WTC11 (cell line): ENCODE results near the gene FOXN3.
A peak's percentile ranks its signal among the peaks of the same experiment; 100 is the strongest.

Source experiments
- CREB1 ChIP-seq: sonication (generic); formaldehyde crosslinking; IDR thresholded peaks from 2 replicates; pipeline ENCODE4 v1.8.0; 2023; ENCODE audit warnings: mild to moderate bottlenecking, missing genetic modification reagents
- ESRRA ChIP-seq: sonication (generic); formaldehyde crosslinking; IDR thresholded peaks from 2 replicates; pipeline ENCODE4 v1.8.1; 2022; ENCODE audit warnings: mild to moderate bottlenecking, missing genetic modification reagents, borderline replicate concordance
- JUN ChIP-seq: sonication (generic); formaldehyde crosslinking; IDR thresholded peaks from 2 replicates; pipeline ENCODE4 v1.8.0; 2023; ENCODE audit warnings: mild to moderate bottlenecking, missing genetic modification reagents
- TEAD1 ChIP-seq: sonication (generic); formaldehyde crosslinking; IDR thresholded peaks from 2 replicates; pipeline ENCODE4 v1.8.0; 2022; ENCODE audit warnings: mild to moderate bottlenecking, missing genetic modification reagents
- TF ChIP-seq, protein P1 (sequence below): fragments of 200-600 bp; IDR thresholded peaks from 2 replicates; pipeline ENCODE4 v1.8.0; 2022; ENCODE audit warnings: antibody characterized with exemption

- no peak for TF ChIP-seq CREB1 (CRISPR knock-in tag)
- TF ChIP-seq, protein P1, sequence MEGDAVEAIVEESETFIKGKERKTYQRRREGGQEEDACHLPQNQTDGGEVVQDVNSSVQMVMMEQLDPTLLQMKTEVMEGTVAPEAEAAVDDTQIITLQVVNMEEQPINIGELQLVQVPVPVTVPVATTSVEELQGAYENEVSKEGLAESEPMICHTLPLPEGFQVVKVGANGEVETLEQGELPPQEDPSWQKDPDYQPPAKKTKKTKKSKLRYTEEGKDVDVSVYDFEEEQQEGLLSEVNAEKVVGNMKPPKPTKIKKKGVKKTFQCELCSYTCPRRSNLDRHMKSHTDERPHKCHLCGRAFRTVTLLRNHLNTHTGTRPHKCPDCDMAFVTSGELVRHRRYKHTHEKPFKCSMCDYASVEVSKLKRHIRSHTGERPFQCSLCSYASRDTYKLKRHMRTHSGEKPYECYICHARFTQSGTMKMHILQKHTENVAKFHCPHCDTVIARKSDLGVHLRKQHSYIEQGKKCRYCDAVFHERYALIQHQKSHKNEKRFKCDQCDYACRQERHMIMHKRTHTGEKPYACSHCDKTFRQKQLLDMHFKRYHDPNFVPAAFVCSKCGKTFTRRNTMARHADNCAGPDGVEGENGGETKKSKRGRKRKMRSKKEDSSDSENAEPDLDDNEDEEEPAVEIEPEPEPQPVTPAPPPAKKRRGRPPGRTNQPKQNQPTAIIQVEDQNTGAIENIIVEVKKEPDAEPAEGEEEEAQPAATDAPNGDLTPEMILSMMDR: 0 out of 2 replicates have a peak, but pooled peaks have one; percentile 13
- TF ChIP-seq JUN: no peak
- TF ChIP-seq ESRRA: no peak
- no peak for TF ChIP-seq TEAD1 (CRISPR knock-in tag)
Observed at GRCh38 chr14:89336338-89336737, 80.7 kb downstream of the FOXN3 start.
